G401.6 (cell line): ENCODE data around the gene ECHS1.
"Not testable (repeated sequence)": the region's sequence is repeated elsewhere in the genome, so short reads cannot be mapped to it uniquely, and the experiment has no call there.

Experiments
- FAIRE-seq: peaks from 2 replicates; lab custom pipeline; 2012; peaks lifted over from hg19 to GRCh38; lab: Jason Lieb, UNC

Gene ECHS1

GRCh38 chr10:133324198-133324792, 48.9 kb downstream of the ECHS1 start:
- no peak for FAIRE-seq

DNA sequence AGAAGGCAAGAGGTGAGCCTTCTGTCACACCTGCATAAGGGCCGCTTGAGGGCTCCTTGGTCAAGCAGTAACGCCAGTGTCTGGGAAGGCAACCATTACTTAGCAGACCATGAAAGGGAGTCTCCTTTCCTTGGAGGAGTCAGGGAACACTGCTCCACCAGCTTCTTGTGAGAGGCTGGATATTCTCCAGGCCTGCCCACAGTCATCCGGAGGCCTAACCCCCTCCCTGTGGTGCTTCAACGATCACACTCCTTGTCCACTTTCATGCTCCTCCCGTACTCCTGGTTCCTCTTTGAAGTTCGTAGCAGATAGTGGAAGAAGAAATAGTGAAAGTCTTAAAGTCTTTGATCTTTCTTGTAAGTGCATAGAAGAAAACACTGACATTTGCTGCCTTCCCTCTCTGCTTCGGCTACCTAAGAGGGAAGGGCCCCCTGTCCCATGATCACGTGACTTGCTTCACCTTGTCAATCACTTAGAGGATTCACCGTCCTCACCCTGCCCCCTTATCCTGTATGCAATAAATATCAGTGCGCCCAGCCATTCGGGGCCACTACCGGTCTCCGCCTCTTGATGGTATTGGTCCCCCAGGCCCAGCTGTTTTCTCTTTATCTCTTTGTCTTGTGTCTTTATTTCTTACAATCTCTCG, 51.0 kb downstream of the ECHS1 start:
- FAIRE-seq = not testable (repeated sequence)

GRCh38 chr10:133320852-133321422, 52.2 kb downstream of the ECHS1 start:
- FAIRE-seq = not testable (repeated sequence)

- FAIRE-seq = no peak
Measured at GRCh38 chr10:133318494-133319127, 54.5 kb downstream of the ECHS1 start.

- no peak for FAIRE-seq
Measured at GRCh38 chr10:133316732-133317131, 56.4 kb downstream of the ECHS1 start.

DNA sequence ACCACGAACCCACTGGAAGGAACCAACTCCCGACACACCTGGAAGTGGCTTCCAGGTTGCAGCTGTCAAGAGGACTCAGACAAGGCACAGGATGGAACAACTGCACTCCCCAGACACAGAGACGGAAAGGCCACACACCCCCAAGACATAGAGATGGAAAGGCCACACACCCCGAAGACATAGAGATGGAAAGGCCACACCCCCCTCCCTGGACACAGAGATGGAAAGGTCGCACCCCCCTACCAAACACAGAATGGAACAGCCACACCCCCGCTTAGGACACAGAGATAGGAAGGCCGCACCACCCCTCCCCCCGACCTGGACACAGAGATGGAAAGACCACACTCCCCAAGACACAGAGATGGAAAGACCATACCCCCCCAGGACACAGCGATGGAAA, 56.9 kb downstream of the ECHS1 start:
- FAIRE-seq = no peak

DNA sequence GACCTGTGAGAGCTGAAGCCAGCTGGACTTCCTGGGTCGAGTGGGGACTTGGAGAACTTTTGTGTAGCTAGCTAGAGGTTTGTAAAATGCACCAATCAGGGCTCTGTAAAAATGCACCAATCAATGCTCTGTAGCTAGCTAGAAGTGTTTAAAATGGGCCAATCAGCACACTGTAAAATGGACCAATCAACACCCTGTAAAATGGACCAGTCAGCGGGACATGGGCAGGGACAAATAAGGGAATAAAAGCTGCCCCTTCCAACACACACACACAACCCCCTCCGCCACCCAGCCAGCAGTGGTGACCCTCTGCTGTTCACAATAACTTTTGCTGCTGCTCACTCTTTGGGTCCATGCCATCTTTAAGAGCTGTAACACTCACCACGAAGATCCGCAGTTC, 57.3 kb downstream of the ECHS1 start:
- FAIRE-seq = no peak

DNA sequence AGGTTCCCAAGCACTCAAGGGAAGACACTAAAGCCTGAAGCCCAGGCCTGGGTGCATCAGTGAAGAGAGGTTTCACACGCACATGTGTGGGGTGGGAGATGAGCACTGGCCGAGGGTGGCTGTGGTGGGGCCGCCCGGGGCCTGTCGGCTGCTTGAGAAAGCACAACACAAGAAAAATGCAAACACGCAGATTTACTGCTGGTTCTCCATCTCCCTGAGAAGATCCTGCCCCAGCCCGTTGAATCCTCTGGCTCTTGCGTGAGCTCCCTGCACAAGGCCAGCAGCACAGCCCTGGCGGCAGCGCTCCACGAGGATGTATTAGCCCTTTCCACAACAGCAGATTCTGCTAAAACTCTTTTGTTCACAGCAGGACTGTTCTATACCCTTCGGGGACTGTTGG, 58.2 kb downstream of the ECHS1 start:
- no peak for FAIRE-seq

DNA sequence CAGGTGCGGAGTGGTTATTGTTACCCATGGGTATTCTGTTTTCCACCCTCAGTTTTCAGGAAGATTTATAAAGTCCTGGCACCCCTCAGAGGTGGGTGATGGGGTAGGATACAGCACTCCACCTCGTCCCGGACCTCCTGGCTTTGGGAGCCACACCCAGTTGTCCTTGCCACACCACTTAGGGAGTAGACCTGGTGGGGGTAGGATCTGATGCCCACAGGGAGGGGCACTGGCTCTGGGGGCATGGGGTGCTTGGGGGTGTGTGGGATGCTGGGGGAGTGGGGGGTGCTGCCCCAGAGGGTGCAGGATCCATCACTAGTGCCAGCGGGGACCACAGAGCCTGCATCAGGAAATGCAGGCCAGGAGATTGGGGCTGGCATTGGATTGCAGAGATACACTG, 60.0 kb downstream of the ECHS1 start:
- FAIRE-seq = no peak

- no peak for FAIRE-seq
Measured at GRCh38 chr10:133312769-133313145, 60.4 kb downstream of the ECHS1 start.
